GM06990 (cell line): ENCODE results near the gene MAPKAPK2.
"Not testable (repeated sequence)": the region's sequence is repeated elsewhere in the genome, so short reads cannot be mapped to it uniquely, and the experiment has no call there.

Source experiments
- DNase-seq: peaks from one replicate; pipeline ENCODE4 v3.0.0-alpha.2; 2011; ENCODE audit not compliant: insufficient read length; ENCODE audit errors: extremely low read depth
- H3K27me3 ChIP-seq: replicated peaks from 2 replicates; pipeline ENCODE4 v1.6.0; 2011; ENCODE audit warnings: low read length; ENCODE audit not compliant: control insufficient read depth, insufficient read depth
- H3K36me3 ChIP-seq: 2 replicates; pipeline ENCODE4 v1.5.1; 2011; ENCODE audit warnings: low read length; ENCODE audit not compliant: control insufficient read depth, insufficient read depth
- H3K4me3 ChIP-seq: replicated peaks from 2 replicates; pipeline ENCODE4 v1.5.1; 2011; ENCODE audit warnings: low read depth, mild to moderate bottlenecking, control low read depth, low read length
- TF ChIP-seq, protein P1 (sequence below): IDR thresholded peaks from 2 replicates; pipeline ENCODE4 v1.5.1; 2011; ENCODE audit warnings: low read length, control low read depth, mild to moderate bottlenecking, inconsistent platforms; ENCODE audit not compliant: insufficient read depth, poor library complexity, severe bottlenecking

MAPKAPK2 gene

GRCh38 chr1:206684478-206685333 is at the start of gene MAPKAPK2:
MAPKAPK2 (plus strand) TSS chr1:206684905; CDS start chr1:206685230, 325 bp downstream.
- TF ChIP-seq, protein P1, sequence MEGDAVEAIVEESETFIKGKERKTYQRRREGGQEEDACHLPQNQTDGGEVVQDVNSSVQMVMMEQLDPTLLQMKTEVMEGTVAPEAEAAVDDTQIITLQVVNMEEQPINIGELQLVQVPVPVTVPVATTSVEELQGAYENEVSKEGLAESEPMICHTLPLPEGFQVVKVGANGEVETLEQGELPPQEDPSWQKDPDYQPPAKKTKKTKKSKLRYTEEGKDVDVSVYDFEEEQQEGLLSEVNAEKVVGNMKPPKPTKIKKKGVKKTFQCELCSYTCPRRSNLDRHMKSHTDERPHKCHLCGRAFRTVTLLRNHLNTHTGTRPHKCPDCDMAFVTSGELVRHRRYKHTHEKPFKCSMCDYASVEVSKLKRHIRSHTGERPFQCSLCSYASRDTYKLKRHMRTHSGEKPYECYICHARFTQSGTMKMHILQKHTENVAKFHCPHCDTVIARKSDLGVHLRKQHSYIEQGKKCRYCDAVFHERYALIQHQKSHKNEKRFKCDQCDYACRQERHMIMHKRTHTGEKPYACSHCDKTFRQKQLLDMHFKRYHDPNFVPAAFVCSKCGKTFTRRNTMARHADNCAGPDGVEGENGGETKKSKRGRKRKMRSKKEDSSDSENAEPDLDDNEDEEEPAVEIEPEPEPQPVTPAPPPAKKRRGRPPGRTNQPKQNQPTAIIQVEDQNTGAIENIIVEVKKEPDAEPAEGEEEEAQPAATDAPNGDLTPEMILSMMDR: no peak
- H3K27me3 ChIP-seq: no peaks in the 10 kb centered on the region

GRCh38 chr1:206635080-206635977 is 49.4 kb upstream of the MAPKAPK2 start, which contains the start of gene DYRK3:
DYRK3 (plus strand) TSS chr1:206635536; CDS start chr1:206635704, 168 bp downstream.
- H3K4me3 ChIP-seq: peak within 1 kb of the TSS; percentile 77
- H3K27me3 ChIP-seq: no peaks in the 10 kb centered on the region
- TF ChIP-seq, protein P1: no peak
- H3K36me3 ChIP-seq: no peaks in the 10 kb centered on the region
- DNase-seq: peak; percentile 95

More at GRCh38 chr1:206684478-206685333, at the start of gene MAPKAPK2:
- no peaks in the 10 kb centered on the region; the same call in 1 of the 2 replicates for H3K36me3 ChIP-seq
- peak; percentile 77 for DNase-seq
- peak within 1 kb of the TSS; percentile 89 for H3K4me3 ChIP-seq

DNA sequence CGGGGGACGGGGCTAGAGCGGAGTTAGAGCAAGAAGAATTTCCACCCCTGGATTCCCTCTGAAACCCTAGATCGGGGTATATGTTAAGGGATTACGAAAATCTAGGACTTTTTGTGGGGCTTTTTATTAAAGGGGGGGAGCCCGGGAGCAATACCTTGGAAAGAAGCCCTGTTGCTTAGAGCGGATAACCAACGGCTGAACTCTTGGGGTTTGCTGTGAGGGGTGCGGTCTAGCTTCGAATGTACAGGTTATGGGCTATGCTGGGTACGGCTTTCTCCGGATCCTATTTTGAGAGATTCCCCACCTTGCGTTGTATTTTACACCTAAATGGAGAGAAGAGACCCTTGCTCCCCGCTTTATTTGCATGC is 48.7 kb upstream of the MAPKAPK2 start:
- TF ChIP-seq, protein P1: no peak
- Histone ChIP-seq H3K36me3 (no peaks in the 10 kb centered on the region), H3K27me3 (no peaks in the 10 kb centered on the region), H3K4me3 (peak overlapping the region; percentile 77)
- DNase-seq: no peak

- TF ChIP-seq, protein P1: no peak
- no peaks in the 10 kb centered on the region for H3K36me3 ChIP-seq
- no peaks in the 10 kb centered on the region for H3K27me3 ChIP-seq
- DNase-seq: no peak
- H3K4me3 ChIP-seq: peak overlapping the region; percentile 77
Observed at GRCh38 chr1:206636671-206637070, 48.0 kb upstream of the MAPKAPK2 start.

DNA sequence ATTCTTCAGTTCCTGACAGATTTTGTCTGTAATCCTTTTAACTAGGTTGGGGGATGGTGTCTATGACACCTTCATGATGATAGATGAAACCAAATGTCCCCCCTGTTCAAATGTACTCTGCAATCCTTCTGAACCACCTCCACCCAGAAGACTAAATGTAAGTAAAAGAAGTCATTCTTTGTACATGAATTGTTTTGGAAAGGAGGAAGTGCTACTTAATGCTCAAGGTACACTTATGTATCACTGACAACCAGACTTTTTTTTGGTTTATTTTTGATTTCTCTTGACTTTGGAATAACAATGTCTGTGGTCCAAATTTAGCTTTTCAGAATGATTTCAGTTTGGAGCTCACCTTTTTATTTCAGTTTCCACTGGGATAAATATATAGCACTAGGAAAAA is 47.1 kb upstream of the MAPKAPK2 start:
- no peak overlapping the region for H3K4me3 ChIP-seq
- DNase-seq: no peak
- H3K36me3 ChIP-seq: no peaks in the 10 kb centered on the region
- no peaks in the 10 kb centered on the region for H3K27me3 ChIP-seq
- TF ChIP-seq, protein P1: no peak

DNA sequence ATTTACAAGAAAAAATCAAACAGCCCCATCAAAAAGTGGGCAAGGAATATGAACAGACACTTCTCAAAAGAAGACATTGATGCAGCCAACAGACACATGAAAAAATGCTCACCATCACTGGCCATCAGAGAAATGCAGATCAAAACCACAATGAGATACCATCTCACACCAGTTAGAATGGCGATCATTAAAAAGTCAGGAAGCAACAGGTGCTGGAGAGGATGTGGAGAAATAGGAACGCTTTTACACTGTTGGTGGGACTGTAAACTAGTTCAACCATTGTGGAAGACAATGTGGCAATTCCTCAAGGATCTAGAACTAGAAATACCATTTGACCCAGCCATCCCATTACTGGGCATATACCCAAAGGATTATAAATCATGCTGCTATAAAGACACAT is 42.6 kb upstream of the MAPKAPK2 start:
- DNase-seq, H3K4me3 ChIP-seq, H3K36me3 ChIP-seq, H3K27me3 ChIP-seq: not testable (repeated sequence)
